Epithelial cell of esophagus (primary cell): ENCODE data around the gene ATG2A.
A peak's percentile ranks its signal among the peaks of the same experiment; 100 is the strongest.

Source experiments
- DNase-seq: peaks from one replicate; pipeline ENCODE4 v3.0.0; 2010; ENCODE audit warnings: low read depth
- H3K4me3 ChIP-seq: 2 replicates; pipeline ENCODE4 v1.5.1; 2011; ENCODE audit warnings: mild to moderate bottlenecking, low read length, control low read depth
- CTCF ChIP-seq: IDR thresholded peaks from 2 replicates; pipeline ENCODE4 v1.5.1; 2011; ENCODE audit warnings: low read depth, mild to moderate bottlenecking, low read length, control low read depth, inconsistent platforms; ENCODE audit not compliant: insufficient read depth; ENCODE audit errors: missing control alignments

The ATG2A gene

GRCh38 chr11:64880240-64881001 is 36.6 kb downstream of the ATG2A start:
- H3K4me3 ChIP-seq = no peak overlapping the region
- no peak for TF ChIP-seq CTCF
- DNase-seq = no peak

GRCh38 chr11:64879244-64879900 is 37.6 kb downstream of the ATG2A start:
- DNase-seq = no peak
- TF ChIP-seq CTCF = no peak
- H3K4me3 ChIP-seq = peak overlapping the region; percentile 82

GRCh38 chr11:64878494-64879243 is 38.3 kb downstream of the ATG2A start, which contains the start of gene EHD1:
Gene EHD1, minus strand, starts transcription at chr11:64878621. Its CDS starts 157 bp downstream, at chr11:64878464.
- peak; percentile 98 for DNase-seq
- H3K4me3 ChIP-seq = peak within 1 kb of the TSS; percentile 84
- peak; percentile 41 for TF ChIP-seq CTCF

- no peak for DNase-seq
- H3K4me3 ChIP-seq = peak overlapping the region; percentile 84
- TF ChIP-seq CTCF = no peak
Measured at GRCh38 chr11:64878223-64878493, 38.9 kb downstream of the ATG2A start.

GRCh38 chr11:64877390-64878222 is 39.4 kb downstream of the ATG2A start:
- TF ChIP-seq CTCF = no peak
- DNase-seq = peak; percentile 26
- peak overlapping the region; percentile 84 for H3K4me3 ChIP-seq

GRCh38 chr11:64876835-64877341 is 40.1 kb downstream of the ATG2A start:
- peak; percentile 54 for DNase-seq
- no peak for TF ChIP-seq CTCF
- H3K4me3 ChIP-seq = peak overlapping the region; percentile 84
